NCI-H146 (cell line): Measurements from ENCODE around the gene MYO18B.
"Not testable (repeated sequence)": the region's sequence is repeated elsewhere in the genome, so short reads cannot be mapped to it uniquely, and the experiment has no call there.

Source experiments
- DNase-seq: peaks from one replicate; lab custom pipeline; 2025; lab: John Stamatoyannopoulos, UW

MYO18B gene

DNA sequence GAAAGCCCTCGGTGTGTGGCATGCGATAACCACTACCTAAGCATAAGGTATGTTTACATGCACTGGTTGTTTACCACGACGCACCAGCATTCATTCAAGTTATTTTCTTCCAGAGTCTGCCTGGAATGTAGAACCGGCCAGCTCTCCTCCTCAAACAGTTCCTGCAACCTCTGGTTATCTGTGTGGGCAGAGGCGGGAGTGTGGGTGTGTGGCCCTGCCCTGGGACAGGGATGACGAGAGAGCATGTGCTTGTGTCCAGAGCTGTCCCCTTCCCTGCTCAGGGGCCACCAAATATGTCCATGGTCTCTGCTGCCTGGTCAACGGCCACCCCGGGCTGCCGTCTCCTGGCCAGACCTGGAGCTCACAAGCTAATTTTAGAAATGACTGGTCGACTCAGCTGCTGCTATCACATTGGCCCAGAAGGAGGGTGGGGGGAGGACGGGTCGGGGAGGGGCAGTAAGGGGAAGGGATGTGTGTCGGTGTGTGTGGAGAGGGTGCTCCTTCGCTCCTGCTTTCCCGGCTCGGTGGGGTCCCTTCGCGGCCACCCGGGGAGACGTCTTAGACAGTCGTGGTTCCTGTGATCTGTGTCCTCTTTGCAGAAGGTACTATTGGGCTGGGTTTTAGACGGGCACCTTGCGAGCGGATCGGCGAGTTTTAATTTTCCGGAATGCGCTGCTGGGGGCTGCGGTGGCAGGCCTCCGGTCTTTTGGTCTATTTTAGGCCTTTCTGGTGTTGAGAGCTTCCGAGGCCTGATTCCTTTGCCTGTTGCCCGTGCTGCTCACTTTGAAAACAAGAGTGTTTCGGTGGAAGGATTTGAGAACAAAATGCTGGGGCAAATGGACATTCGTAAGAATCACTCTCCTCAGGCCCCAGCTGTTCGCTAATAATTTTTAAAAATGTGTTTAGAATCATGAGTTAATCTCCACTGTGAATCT is at the start of gene MYO18B:
Gene MYO18B (plus strand): TSS at position 497 of the 935 bp plus-strand sequence. CDS start 18,905 bp downstream, outside the sequence.
- DNase-seq, result no peak

GRCh38 chr22:25692397-25693267 is 49.4 kb upstream of the MYO18B start:
- DNase-seq, result no peak

DNA sequence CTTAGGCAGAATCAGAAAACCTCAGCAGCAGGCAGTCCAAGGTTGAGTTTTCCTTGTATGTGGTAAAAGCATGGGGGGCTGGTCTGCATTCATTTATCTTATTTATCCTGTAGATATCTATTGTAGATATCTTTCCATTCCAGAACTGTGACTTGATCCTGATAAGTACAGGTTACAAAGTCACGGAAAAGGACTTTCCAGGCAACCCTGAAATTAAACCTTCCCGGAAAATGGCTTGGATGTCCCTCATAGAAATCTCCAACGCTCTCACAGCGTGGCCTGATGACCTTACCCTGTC is 48.8 kb upstream of the MYO18B start:
- no peak for DNase-seq

GRCh38 chr22:25694196-25694907 is 47.6 kb upstream of the MYO18B start:
- no peak for DNase-seq

- no peak for DNase-seq
Measured at GRCh38 chr22:25695146-25695545, 46.8 kb upstream of the MYO18B start.

GRCh38 chr22:25696763-25697162 is 45.2 kb upstream of the MYO18B start:
- no peak for DNase-seq

DNA sequence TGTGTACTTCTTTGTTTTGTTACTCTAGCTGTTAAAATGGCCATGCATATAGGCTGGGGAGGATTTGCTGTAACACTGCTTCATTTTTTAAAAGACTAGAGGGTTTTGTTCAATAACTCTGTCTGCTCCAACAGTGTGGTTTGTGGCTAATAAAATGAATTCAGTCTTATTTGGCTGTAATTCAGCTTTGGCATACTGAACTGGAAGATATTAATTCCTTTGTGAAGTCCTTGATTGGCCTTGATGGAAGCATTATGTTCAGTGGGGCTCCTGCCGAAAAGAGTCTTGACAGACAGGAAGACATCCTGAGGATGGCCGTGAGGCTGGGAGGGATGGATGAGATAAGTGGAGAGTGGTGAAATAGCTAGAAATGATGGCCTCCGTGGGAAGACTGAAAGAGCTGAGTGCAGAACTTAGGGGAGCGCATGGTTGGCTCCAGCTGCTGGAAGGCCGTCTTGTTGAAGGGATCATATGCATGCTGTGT is 44.8 kb upstream of the MYO18B start:
- no peak for DNase-seq

DNA sequence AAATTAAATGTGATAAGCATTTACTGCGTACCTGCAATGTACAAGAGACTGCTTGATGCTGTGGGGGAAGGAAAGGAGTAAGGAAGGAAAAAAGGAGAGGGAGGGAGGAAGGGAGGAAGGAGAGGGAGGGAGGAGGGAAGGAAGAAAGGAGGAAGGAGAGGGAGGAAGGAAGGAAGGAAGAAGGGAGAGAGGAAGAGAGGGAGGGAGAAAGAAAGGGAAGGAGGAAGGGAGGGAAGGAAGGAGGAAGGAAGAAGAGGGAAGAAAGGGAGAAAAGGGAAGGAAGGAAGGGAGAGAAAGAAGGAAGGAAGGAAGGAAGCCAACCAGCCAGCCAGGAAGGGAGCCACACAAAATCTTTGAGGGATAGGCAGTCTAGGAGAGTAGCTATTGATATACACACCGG is 44.0 kb upstream of the MYO18B start:
- DNase-seq, result no peak

- no peak for DNase-seq
Measured at GRCh38 chr22:25698461-25698860, 43.5 kb upstream of the MYO18B start.

DNA sequence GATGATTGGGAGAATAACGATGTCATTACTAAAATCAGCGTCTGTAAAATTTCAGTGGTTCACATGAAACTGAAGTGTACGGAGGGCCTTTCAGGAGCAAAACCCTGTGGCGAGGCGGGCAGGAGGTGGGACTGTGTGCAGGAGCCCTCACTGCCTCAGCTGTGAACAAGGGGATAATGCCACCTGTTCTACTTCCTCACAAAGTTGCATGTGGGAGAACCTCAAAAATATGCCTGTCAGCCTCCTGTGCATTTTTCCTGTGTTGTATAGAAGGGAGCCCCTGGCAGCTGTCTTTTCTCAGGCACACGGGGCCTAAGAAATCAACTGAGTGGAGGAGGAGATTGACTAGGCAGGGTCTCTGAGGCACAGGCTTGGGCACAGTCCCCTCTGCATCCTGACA is 43.0 kb upstream of the MYO18B start:
- no peak for DNase-seq

GRCh38 chr22:25701056-25701780 is 40.8 kb upstream of the MYO18B start:
- DNase-seq, result no peak

DNA sequence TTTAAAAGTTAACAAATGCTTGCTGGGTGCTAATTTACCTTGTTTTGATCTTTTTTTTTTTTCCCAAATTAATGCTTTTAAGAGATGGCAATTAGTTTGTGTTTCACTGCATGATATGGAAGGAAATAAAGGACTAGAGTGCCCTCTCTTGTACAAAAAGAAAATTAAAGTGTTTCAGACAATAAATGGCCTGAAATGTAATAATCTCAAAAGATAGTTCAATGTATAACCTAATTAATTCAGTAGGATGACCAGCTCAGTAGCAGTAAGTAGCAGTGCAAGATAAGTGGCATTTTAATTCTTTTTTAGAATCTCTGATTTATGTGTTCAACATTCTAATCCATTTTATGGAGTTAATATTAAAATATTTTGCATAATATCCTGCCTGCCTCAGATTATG is 39.9 kb upstream of the MYO18B start:
- DNase-seq, result peak; percentile 4

DNA sequence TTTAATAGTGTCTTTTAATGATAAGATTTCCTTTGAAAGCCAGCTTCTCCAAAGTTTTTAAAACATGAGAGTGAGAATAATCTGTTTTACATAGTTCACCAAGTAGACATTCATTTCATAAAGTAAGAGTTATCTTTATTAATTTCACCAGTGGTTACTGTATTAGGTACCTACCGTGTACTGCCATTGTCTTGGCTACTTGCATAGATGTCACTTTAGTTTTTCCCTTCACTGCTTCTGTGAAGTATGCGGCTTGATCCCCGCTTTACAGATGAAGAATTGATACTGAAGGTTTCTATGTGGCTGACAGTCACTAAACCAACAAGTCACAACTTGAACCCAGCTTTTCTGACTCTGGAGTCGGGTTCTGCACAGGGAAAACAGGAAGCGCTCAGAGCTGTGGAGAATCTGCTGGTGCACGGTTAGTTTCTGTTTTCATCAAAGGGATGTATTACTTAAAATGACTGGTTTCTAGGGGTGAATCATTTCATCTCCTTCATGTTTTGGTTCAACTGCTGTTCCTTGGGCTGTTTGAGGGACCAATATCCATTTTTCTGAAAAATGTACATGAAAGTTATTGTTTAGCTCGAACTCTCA is 39.3 kb upstream of the MYO18B start:
- DNase-seq, result no peak

- DNase-seq, result no peak
Measured at GRCh38 chr22:25704701-25705100, 37.3 kb upstream of the MYO18B start.

DNA sequence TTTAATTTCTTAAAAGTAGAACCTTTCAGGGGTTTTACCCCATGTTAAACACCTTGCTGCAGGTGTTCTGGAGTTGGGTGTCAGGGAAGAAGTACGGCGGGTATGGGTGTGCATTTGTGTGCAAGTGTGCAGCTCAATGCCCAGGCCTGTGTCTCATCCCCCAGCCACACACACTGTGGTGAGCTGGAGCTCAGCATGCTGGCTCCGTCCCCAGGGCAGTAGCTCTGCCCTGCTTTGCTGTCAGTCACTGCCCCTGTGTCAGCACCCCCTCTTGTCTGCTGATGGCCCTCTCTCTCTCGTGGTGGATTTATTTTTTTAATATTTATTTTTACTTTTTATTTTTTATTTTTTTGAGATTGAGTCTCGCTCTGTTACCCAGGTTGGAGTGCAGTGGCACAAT is 35.8 kb upstream of the MYO18B start:
- DNase-seq, result no peak

DNA sequence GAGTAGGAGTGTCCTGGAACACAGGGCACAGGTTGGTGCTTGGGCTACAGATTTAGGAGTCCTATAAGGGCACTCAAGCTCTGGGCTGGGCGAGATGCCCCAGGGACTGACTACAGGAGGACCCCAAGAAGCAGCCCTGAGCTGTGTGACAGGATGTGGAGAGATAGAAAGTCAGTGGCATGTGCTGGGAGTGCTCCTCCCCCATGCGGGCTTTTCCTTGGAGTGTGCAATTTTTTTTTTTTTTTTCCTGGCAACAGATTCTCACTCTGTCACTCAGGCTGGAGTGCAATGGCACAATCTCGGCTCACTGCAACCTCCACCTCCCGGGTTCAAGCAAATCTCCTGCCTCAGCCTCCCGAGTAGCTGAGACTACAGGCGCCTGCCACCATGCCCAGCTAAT is 33.6 kb upstream of the MYO18B start:
- DNase-seq, result not testable (repeated sequence)

- DNase-seq, result no peak
Measured at GRCh38 chr22:25709758-25710157, 32.2 kb upstream of the MYO18B start.

GRCh38 chr22:25710501-25710900 is 31.5 kb upstream of the MYO18B start:
- DNase-seq, result no peak

- no peak for DNase-seq
Measured at GRCh38 chr22:25711491-25711890, 30.5 kb upstream of the MYO18B start.

GRCh38 chr22:25712661-25713400 is 29.2 kb upstream of the MYO18B start:
- no peak for DNase-seq
